Liver (tissue), 9 donors: ENCODE measurements around the gene NUCKS1. TPM values are rescaled to one million over a fixed set of nuclear protein-coding genes. Genes with fewer than 3 reads are reported as not detected.
A peak's percentile ranks its signal among the peaks of the same experiment; 100 is the strongest.

Experiments used
- DNase-seq: peaks from one replicate; pipeline ENCODE4 v3.0.0-alpha.2; 2017; ENCODE audit warnings: low spot score
- H3K27ac ChIP-seq, 2 donors: one replicate each; pipeline ENCODE4 v1.7.0; 2013; ENCODE audit warnings: inconsistent platforms in 2 of 2, low read length in 2 of 2, control low read depth in 1 of 2, low read depth in 1 of 2, mild to moderate bottlenecking in 1 of 2
- H3K27me3 ChIP-seq, 4 donors: one replicate each; pipeline versions ENCODE4 v1.6.1 to v1.7.0; 2013; ENCODE audit warnings: low read length in 3 of 4, inconsistent platforms in 1 of 4, mild to moderate bottlenecking in 1 of 4, moderate library complexity in 1 of 4; ENCODE audit not compliant: control insufficient read depth in 4 of 4, insufficient read depth in 4 of 4
- H3K36me3 ChIP-seq, 4 donors: one replicate each; pipeline versions ENCODE4 v1.6.1 to v1.7.0; 2013; ENCODE audit warnings: low read length in 3 of 4, mild to moderate bottlenecking in 3 of 4, low read depth in 1 of 4, moderate library complexity in 1 of 4; ENCODE audit not compliant: control insufficient read depth in 4 of 4, insufficient read depth in 3 of 4
- H3K4me1 ChIP-seq, 4 donors: one replicate each; pipeline versions ENCODE4 v1.6.1 to v1.7.0; 2013; ENCODE audit warnings: low read length in 3 of 4, mild to moderate bottlenecking in 3 of 4, moderate library complexity in 1 of 4; ENCODE audit not compliant: control insufficient read depth in 4 of 4, insufficient read depth in 4 of 4
- H3K4me3 ChIP-seq, 3 donors: one replicate each; pipeline versions ENCODE4 v1.6.1 to v1.7.0; 2013; ENCODE audit warnings: low read length in 3 of 3, control low read depth in 1 of 3, low read depth in 1 of 3, mild to moderate bottlenecking in 1 of 3
- H3K9ac ChIP-seq, 2 donors: one replicate each; pipeline ENCODE4 v1.7.0; 2013; ENCODE audit warnings: low read length in 2 of 2, mild to moderate bottlenecking in 2 of 2, moderate library complexity in 2 of 2, control low read depth in 1 of 2, low read depth in 1 of 2
- H3K9me3 ChIP-seq, 4 donors: one replicate each; pipeline versions ENCODE4 v1.6.1 to v1.7.0; 2013; ENCODE audit warnings: low read length in 3 of 4; ENCODE audit not compliant: control insufficient read depth in 4 of 4
- ATF3 ChIP-seq: IDR thresholded peaks from 2 replicates; pipeline ENCODE4 v1.6.1; 2016; ENCODE audit warnings: antibody characterized with exemption
- EGR1 ChIP-seq, 2 donors: IDR thresholded peaks; 2 replicates each; pipeline ENCODE4 v1.6.1; 2016 to 2018; ENCODE audit warnings: antibody characterized with exemption in 2 of 2, low read depth in 2 of 2
- FOXA1 ChIP-seq: IDR thresholded peaks from 2 replicates; pipeline ENCODE4 v1.6.1; 2016; ENCODE audit warnings: antibody characterized with exemption
- FOXA2 ChIP-seq: IDR thresholded peaks from 2 replicates; pipeline ENCODE4 v1.6.1; 2016; ENCODE audit warnings: antibody characterized with exemption
- GABPA ChIP-seq, 2 donors: IDR thresholded peaks in 1 of 2; conservative IDR thresholded peaks in 1 of 2; 2 replicates each; pipeline ENCODE4 v1.6.1; 2016; ENCODE audit warnings: antibody characterized with exemption in 2 of 2, mild to moderate bottlenecking in 1 of 2, moderate library complexity in 1 of 2
- HNF4A ChIP-seq, 2 donors: conservative IDR thresholded peaks; 2 replicates each; pipeline ENCODE4 v1.6.1; 2016; ENCODE audit warnings: antibody characterized with exemption in 2 of 2, mild to moderate bottlenecking in 2 of 2
- HNF4G ChIP-seq: IDR thresholded peaks from 2 replicates; pipeline ENCODE4 v1.6.1; 2016; ENCODE audit warnings: antibody characterized with exemption
- JUND ChIP-seq, 2 donors: IDR thresholded peaks; 2 replicates each; pipeline ENCODE4 v1.6.1; 2016; ENCODE audit warnings: antibody characterized with exemption in 2 of 2
- MAX ChIP-seq: IDR thresholded peaks from 2 replicates; pipeline ENCODE4 v1.6.1; 2016; ENCODE audit warnings: antibody characterized with exemption
- REST ChIP-seq: IDR thresholded peaks from 2 replicates; pipeline ENCODE4 v1.6.1; 2016; ENCODE audit warnings: antibody characterized with exemption, mild to moderate bottlenecking
- RXRA ChIP-seq, 2 donors: IDR thresholded peaks; 2 replicates each; pipeline ENCODE4 v1.6.1; 2017 to 2018; ENCODE audit warnings: antibody characterized with exemption in 2 of 2, mild to moderate bottlenecking in 1 of 2
- SP1 ChIP-seq: IDR thresholded peaks from 2 replicates; pipeline ENCODE4 v1.6.1; 2018; ENCODE audit warnings: antibody characterized with exemption, mild to moderate bottlenecking
- ZBTB33 ChIP-seq: IDR thresholded peaks from 2 replicates; pipeline ENCODE4 v1.6.1; 2016; ENCODE audit warnings: antibody characterized with exemption
- WGBS: extraction: QIAGEN DNeasy Blood & Tissue Kit; methylation state at CpG from one replicate; pipeline ENCODE4 v1.1.7; 2013; 5-methylcytosine and 5-hydroxymethylcytosine counted together
- polyA plus RNA-seq, 2 donors: library from polyadenylated mRNA; stranded (reverse) in 1 of 2; unstranded in 1 of 2; fragments of 200-250 nt in 1 of 2; fragments of >200 nt in 1 of 2; fragmentation: Nextera tagmentation in 1 of 2; extraction: Ambion mirVana in 1 of 2; gene quantifications; one replicate each; pipeline versions ENCODE4 v1.2.1 to v1.2.3, GENCODE V29; 2013 to 2015
- total RNA-seq, 2 donors: library from RNA; depleted of rRNA; stranded (reverse); fragments of >200 nt; gene quantifications; one replicate each; pipeline ENCODE4 v1.2.3, GENCODE V29; 2014
- donor health status: healthy.
- donor health status: healthy.
- donor health status: healthy.
- donor health status: healthy.
- donor health status: healthy.

NUCKS1 gene
- total and polyA plus RNA-seq, 4 donors, result 27.0 to 86.1 (median 42.6) TPM

GRCh38 chr1:205777994-205778393 is 28.0 kb upstream of the NUCKS1 start:
- Histone ChIP-seq H3K4me3 (no peak overlapping the region), H3K9ac (no peak overlapping the region), H3K27me3 (no peaks in the 10 kb centered on the region), H3K4me1 (peaks cover 0 to 7% (median 5%) of the 10 kb centered on the region in 4 donors), H3K9me3 (no peaks in the 10 kb centered on the region), H3K27ac (no peak overlapping the region), H3K36me3 (no peaks in the 10 kb centered on the region)
- 76% methylated on average over 2 of the region's 2 CpGs for WGBS
- DNase-seq, result no peak
- no peak for TF ChIP-seq GABPA (IDR thresholded peaks at IDR 0.05 in 1 of 2, conservative IDR thresholded peaks at IDR 0.05 in 1 of 2)
- no peak for TF ChIP-seq RXRA (IDR thresholded peaks at IDR 0.05)
- TF ChIP-seq MAX, result no peak
- no peak for TF ChIP-seq HNF4G
- TF ChIP-seq ZBTB33, result no peak
- TF ChIP-seq FOXA1, result no peak
- TF ChIP-seq HNF4A (conservative IDR thresholded peaks at IDR 0.05), result no peak
- TF ChIP-seq FOXA2, result no peak
- no peak for TF ChIP-seq REST
- no peak for TF ChIP-seq EGR1 (IDR thresholded peaks at IDR 0.05; ENCODE audit: low read depth in 2 of 2)
- no peak for TF ChIP-seq JUND (IDR thresholded peaks at IDR 0.05)
- TF ChIP-seq SP1, result no peak

- Histone ChIP-seq H3K27me3 (no peaks in the 10 kb centered on the region), H3K36me3 (no peaks in the 10 kb centered on the region), H3K4me3 (peak overlapping the region in 2 of 3 donors; percentile 58 to 89), H3K4me1 (peaks cover 0 to 6% (median 5%) of the 10 kb centered on the region in 4 donors), H3K9me3 (no peaks in the 10 kb centered on the region), H3K27ac (no peak overlapping the region), H3K9ac (peak overlapping the region in 1 of 2 donors; percentile 29)
- TF ChIP-seq HNF4A (conservative IDR thresholded peaks at IDR 0.05), result peak in 1 of 2 donors; percentile 23
- peak; percentile 18 for TF ChIP-seq ATF3
- TF ChIP-seq HNF4G, result no peak
- peak; percentile 86 to 95 for TF ChIP-seq JUND (IDR thresholded peaks at IDR 0.05)
- TF ChIP-seq RXRA (IDR thresholded peaks at IDR 0.05), result no peak
- DNase-seq, result no peak
Observed at GRCh38 chr1:205775717-205776056, 25.7 kb upstream of the NUCKS1 start.
